Bone marrow (tissue), 2 donors: ENCODE results near the gene SLC6A5.

Experiments
- DNase-seq, 2 donors: peaks; one replicate each; lab custom pipeline; 2025; lab: John Stamatoyannopoulos, UW

The SLC6A5 gene

DNA sequence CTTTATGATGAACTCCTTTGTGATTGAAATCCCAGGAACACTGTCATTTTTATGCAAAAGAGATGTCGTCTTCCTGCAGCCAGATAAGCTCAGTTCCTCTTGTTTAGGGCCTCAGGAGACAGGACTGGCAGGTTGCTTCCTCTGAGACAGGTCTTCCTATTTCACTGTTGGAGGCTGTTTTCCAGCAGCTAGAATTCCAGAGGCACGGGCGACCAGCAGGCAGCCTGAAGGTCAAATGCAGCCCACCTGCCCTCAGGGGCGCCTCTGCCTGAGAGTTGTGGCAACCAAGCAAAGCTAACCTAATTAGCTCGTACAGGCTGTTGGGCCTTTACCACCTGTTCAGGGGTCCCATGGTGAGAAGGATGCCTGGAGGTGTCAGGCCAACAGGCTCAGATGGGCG is 22.3 kb downstream of the SLC6A5 start:
- no peak for DNase-seq

DNA sequence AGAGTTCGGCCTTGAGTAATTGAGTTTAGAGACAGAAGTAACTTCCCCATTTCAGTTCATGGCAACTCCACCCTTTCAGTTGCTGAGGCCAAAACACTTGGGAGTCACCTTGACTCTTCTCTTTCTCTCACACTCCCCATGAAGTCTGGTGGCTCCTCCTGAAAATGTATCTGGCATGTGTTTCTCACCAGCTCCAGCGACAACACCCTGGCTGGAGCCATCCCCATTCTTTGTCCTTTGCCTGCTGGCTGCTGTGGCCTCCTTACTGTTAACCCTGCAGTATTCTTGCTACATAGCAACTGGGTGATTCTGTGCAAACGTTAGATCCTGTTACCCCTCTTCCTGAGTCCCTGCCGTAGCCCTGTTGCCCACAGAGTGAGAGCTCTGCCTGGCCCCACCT is 23.8 kb downstream of the SLC6A5 start:
- DNase-seq = no peak

DNA sequence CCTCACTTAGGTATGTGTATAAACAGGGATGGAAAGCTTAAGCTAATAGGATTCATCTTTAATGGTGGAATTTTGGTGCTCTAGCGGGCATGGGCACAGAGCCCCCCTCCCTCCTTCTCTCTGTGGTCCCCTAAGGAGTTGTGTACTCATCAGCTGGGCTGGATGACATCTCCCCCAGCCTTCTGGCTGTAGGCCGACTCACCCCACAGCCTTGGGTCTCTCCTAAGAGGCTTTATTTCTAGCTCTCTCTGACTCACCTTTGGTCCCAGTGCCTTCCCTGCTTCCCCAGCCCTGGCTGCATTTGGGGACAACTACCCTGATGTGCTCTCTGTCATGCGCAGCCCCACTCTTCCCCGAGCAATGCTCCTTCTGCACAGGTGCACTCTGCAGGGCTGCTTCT is 26.9 kb downstream of the SLC6A5 start:
- DNase-seq = no peak

DNA sequence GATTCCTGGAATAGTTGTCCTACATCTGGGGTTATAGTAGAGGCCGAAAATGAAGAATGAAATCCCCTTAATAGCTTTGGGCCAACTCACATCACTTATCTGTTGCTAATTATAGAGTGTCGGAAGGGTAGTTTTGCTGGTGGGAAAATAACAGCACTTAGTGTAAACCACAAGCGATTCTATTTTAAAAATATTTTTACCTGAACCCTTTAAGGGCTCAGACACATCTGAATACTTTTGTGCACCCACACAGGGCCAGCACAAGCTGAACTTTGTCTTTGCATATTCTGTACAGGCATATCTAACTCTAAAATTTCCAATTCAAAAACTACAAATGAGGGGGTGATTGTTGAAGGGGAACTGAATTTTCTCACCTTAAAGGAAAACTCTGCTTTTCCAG is 27.6 kb downstream of the SLC6A5 start:
- DNase-seq = no peak

DNA sequence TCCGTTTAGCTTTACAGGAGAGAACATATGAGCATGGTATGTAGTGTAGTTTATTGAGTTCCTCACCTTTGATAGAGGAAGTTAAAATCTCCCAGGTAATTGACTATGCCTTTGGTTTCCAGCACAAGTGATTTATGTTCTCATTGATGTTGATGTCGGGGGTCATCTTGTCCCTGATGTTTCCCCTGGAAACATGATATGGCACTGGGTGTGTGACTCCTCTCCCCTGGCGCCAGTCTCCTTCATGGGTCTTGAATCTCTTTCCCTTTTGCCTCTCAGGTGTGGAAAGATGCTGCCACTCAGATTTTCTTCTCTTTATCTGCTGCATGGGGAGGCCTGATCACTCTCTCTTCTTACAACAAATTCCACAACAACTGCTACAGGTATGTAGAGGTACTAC is 28.3 kb downstream of the SLC6A5 start:
- DNase-seq = no peak

DNA sequence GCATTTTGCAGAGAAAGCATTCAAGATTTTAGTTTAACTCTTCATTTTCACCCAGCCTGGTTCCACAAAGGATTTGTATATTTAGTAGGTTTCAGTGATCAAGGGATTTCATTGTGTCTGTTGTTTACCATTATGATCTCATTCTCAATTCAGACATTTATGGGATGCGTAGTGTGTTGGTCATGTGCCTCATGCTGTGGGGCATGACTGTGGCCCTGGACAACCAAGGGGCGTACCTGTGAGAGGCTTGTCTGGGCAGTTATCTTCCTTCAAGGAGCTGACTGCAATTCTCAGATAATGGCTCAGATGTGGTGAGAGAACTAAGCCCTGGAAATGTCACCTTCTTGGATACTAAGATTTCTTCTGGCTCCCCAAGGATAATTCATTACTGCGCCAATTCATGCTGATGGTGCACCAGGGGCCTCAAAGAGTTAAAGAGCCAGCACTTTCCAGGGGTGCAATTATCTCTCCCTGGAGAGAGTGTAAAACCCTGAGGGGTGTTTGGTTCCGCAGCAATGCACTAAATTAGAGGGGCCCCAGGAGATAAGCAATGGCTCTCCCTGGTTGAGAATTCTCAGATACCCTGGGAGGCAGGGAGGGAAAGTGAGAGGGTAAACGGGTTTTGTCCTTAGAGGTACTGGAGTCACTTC is 32.2 kb downstream of the SLC6A5 start:
- no peak for DNase-seq

DNA sequence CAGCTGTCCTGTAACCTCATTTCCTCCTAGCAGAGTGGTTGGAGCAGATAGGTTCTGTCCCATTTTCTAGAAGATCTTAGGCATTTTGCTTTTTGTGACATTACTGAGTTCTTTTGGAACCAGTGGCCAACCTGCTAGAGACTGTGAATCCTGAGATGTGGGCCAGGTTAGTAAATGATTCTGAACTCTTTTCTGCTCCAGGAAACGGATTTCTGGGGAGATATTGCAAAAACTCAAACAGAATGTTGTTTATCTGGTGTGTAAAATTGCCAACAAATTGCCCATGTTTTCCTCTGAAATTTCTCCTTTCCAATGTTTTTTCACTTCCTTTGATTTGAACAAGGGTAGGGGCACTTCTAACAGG is 32.7 kb downstream of the SLC6A5 start:
- no peak for DNase-seq

DNA sequence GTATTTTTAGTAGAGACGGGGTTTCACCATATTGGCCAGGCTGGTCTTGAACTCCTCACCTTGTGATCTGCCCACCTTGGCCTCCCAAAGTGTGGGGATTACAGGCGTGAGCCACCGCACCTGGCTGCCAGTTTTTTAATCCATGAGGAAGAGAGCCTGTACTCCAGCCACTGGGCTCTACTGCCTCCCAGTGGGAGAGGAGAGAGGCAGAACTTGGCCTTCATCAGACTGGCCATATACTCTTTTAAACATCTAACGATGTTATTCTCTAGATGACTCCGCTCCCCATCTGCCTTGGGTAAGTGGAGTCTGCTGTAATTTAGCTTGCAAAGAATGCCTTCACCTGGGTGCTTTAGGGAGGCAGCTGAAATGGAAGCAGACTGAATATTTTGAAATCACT is 34.6 kb downstream of the SLC6A5 start:
- no peak for DNase-seq

DNA sequence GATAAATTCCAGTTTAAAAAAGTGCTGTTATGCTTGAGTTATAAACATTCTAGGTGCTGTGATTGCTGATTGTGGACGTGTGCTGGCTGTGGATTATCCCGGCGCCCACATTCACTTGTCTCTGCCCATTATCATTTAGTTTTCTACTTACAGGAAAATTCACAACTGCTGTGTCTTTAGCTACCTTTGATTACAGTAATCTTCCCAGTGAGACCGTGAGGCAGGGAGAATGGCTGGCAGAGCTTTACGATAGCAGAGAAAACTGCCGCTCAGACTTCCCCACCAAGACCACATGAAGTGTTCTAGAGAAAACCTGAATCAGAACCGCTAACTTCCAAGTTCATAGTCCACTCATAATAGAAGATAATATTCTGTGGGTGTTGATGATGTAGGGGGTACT is 35.4 kb downstream of the SLC6A5 start:
- no peak for DNase-seq

DNA sequence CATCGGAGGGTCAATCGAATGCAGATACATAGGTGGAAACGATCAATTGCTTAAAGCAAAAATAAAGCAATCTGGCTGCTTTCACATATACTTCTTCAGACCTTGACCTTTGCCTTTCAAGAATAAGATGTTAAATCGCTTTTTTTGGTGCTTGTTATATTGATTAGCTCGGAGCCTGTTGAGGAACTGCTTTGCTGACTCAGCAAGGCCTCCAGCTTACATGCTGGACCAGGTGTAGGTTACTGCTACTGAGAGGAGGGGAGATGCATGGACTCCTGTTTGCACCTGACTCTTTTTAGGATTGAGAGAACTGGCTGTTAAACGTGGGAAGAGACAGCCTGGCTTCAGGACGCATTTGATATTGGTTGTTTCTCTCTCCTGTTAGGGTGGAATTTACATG is 38.7 kb downstream of the SLC6A5 start:
- no peak for DNase-seq

DNA sequence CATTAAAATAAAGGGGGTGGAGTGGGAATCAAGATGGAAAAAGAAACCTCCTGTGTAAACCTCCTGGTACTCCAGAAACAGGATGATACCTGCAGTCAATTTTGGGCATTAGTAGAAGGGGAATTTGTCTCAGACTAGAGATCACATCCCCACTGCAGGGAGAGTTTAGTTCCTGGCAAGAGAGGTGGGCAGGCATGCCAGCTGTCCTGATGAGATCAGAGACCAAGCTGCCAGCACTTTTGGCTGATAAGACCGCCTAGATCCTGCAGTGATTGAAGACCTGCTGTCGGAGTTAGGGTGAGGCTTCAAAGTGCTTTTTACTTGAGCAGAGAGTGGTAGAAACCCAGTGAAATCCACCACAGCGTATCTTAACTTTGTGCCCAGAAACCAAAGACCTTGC is 40.3 kb downstream of the SLC6A5 start:
- DNase-seq = no peak

DNA sequence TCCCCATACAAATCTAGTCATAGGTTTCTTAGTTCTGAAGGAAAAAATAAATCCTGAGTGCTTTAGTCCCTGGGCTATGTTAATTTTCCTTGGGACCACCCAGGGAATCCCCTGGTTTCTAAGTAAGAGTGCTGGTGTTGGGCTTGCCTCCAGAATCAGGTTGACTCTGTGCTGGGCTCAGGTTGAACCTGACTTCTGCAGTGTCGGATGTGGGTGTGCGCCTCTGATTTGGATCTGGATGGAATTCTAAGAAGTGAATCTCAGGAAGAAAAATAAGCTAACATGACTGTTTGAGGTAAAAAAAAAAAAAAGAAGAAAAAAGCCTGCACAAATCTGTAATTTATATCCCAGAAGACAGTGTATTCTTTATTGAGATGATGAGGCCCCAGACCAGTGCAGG is 41.0 kb downstream of the SLC6A5 start:
- DNase-seq = no peak

DNA sequence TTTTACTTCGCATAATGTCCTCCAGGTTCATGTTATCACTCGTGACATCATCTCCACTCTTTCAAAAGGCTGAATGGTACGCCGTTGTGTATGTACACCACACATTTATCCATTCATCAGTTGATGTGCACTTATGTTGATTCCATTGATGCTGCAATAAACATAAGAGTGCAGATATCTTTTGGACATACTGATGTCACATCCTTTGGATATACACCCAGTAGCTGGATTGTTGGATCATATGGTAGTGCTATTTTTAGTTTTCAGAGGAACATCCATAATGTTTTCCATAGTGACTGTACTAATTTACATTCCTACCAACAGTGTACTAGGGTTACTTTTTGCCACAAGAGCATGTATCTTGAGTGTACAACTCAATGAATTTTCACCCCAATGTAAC is 45.0 kb downstream of the SLC6A5 start:
- no peak for DNase-seq

DNA sequence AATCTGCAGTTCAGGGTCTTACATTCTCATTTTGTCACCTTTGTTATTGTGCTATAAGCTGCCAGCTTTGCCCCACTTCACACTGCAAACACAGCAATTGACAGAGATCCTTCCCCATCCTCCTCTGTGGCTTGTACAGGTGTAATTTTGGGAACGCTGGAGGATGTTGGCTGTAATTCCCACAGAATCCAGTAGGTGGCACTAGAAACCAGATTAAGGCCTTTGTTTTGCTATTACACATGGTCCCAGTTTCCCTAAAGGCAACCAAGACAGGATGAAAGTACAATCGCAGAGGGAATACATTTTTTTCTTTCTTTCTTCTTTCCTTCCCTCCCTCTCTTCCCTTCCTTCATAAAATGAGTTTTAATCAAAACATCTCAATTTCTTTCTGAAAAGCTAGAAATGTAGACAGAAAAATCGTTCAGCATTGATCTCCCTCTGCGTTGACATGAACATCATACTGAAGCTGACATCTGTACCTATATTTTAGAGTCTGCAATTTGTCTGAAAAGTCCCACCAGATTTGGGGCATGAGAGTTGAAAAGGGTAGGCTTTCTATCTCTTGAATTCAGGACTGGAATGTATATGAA is 48.7 kb downstream of the SLC6A5 start:
- DNase-seq = peak in 1 of 2 donors; percentile 21

DNA sequence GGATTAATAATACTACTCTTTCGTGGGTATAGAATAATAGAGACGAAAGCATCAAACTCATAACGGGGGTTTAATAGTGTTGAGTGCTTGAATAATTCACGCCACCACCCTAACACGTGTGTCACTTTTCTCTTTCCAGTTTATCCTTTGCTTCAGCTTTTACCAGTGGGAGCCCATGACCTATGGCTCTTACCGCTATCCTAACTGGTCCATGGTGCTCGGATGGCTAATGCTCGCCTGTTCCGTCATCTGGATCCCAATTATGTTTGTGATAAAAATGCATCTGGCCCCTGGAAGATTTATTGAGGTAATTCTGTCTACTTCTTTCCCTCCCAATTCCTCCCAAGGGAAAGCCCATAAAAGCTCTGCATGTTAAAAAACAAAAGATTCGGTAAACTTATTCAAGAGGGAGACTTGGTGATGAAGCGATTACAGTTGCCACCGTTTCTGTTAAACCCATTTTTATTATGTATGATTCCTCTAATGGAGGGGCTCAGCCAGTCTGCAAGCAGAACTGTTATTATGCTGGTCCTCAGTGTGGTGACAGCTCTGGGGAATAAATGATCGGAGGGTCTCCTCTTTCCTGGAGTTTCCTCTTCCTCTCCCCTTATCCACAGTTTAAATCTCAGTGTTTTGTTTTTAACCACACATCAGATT is 52.9 kb downstream of the SLC6A5 start:
- no peak for DNase-seq

DNA sequence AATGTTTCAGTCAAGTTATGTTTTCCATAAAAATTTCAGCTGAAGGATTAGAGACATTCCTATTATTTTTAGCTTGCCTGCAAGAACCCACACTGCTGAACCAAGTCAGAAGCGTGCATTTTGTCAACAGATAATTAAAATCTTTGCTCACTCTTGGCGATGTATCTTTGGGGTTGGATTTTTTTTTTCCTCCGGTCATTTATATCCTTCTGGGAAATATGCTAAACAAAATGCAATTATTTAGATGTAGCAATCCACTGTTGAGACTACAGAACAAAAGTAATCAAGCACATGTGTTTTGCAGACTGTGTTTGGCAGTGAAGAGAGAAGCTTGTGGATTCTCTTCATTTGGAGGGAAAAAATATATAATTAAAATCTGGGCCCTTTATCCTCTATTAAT is 54.6 kb downstream of the SLC6A5 start:
- no peak for DNase-seq

DNA sequence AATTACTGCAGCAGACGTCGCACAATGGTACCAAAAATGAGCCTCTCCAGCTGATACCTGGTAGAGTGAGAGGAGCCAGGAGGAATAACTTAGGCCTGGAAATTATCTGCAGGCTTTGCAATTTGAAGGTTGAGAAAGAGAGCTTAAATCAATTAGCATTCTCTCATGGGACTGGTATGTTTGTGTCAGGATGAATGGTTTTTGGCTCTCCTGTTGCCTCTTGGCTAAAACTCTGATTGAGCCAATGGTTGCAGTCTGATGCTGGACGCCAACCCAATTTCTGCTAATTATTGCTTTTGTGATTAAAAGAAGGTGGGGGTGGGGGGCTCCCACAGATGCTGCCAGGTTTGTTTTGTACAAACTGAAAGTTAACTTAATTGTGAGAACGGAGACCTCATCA is 57.5 kb downstream of the SLC6A5 start:
- DNase-seq = no peak

DNA sequence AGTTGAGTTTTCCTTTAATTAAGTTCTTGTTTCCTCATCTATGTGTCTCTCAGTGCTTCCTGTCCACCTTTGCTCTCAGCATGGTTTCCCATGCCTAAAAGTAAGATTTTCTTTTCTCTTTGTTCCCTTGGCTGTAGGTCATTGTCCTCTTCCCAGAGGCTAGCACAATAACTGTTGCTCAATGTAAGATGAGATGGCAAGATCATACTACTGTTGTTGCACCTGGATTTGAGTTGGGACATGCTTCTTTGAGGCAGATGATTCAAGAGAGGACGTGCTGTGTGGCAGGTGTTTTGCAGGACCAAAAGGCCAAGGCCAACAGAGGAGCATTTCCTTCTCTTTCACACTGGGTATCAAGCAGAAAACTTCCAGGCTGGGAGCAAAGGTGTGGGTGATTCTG is 58.7 kb downstream of the SLC6A5 start:
- no peak for DNase-seq

DNA sequence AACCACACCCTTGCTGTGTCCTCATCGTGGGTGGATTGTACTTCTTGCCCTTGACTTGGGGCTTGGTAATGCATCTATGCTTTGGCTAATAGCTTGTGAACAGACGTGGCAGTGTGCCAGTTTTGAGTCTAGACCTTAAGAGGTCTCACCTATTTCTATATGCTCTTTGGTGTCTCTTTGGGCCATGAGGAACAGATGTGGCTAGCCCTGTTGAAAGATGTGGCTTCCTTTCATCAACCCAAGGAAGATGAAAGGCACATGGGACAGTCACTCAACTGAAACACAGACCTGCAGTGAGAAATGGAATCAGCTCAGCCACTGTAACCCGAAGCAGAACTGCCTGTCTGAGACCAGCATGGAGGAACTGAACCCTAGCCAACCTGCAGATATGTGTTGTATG is 62.0 kb downstream of the SLC6A5 start:
- DNase-seq = no peak

DNA sequence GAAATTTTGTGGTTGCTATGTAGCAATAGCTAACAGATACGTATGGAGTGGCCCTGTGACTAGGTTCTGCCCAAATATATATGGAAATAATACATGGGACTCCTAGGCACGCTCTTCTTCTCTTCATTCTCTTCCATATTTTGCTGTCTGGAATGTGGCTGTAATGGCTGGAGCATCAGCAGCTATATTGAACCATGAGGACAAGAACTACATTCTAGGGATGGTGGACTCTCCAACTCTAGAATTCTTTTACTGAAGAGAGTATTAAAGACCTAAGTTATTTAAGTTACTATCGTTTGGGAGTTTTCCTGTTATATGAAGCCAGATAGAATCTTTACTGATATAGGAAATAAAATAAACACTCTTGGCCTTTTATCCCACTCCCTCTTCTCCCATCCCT is 62.4 kb downstream of the SLC6A5 start:
- no peak for DNase-seq

DNA sequence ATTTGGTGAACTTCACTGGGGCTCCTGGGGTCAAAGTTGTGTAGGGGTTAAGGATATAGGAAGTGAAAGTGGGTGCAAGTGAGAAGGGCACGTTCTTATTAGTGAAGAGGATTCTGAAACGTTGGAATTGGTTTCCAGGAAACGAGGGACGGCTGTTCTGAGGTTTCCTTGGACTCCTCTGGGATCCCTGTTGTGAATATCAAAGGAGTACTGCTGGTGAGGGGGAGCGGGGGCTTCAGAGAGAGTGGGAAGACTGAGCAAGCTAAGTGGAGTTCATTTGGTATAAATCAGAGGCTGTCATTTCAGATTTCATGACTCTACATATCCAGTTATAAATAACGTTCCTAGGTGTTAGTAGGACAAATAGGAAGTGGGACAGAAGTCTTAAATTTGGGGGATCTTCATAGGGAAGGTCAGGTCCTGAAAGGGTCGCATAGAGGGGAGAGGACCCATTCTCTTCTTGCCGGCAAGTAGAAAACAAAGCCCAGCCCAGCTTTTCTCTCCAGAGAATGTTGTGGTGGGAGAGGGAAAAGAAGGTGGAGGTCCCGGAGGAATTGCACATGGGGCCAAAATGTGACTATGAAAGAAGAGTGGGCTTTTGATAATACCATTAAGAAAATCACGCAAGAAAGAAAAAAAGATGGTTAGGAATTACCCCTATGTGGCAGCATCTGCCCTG is 68.9 kb downstream of the SLC6A5 start:
- no peak for DNase-seq

DNA sequence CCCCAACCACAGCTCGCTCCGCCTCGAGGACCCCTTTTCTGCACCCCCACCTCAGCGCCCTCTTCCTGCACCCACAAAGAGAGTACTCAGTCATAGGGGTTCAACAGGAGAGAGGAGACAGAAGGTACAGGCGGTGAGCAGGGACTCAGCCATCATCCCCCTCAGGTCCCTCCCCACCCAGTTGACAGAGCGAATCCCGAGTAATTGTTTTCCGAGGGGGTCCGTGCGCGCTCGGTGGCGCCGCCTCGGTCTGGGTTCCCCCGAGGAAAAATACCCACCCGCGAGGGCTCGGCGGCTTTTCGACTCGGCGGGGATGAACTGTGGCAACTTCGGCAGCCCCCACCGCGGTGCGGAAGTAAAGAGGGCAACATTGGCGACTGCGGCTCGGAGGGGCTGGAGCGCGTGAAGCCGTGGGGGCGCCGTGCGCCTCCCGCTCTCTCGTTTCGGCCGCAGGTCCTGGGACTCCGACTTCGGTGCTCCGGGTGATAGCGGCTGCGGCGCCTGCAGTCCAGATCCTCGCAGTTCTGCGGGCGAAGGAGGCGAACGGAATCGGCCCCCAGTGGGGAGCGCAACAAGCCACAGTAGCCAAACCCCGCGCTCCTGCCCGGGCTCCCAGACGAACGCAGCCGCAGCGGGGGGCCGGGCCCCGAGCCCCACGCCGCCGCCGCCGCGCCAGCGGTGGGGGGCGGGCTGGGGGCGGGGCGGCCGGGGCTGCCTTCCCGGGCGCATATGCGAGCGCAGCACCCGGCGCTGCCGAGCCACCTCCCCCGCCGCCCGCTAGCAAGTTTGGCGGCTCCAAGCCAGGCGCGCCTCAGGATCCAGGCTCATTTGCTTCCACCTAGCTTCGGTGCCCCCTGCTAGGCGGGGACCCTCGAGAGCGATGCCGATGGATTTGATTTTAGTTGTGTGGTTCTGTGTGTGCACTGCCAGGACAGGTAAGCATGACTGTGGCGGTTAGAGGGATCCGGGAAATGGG is 69.7 kb downstream of the SLC6A5 start, which contains the start of gene NELL1:
NELL1 (plus strand) TSS at position 743 of the 976 bp plus-strand sequence.
- DNase-seq = no peak
